Measurements from ENCODE around the gene DCDC2C. TPM values are rescaled to one million over a fixed set of nuclear protein-coding genes. Genes with fewer than 3 reads are reported as not detected.

Gene DCDC2C
- total and polyA plus RNA-seq, 2 donors (not counting 3 experiments of a cell fraction or from before 2014, with no cell fraction given), result not detected

DNA sequence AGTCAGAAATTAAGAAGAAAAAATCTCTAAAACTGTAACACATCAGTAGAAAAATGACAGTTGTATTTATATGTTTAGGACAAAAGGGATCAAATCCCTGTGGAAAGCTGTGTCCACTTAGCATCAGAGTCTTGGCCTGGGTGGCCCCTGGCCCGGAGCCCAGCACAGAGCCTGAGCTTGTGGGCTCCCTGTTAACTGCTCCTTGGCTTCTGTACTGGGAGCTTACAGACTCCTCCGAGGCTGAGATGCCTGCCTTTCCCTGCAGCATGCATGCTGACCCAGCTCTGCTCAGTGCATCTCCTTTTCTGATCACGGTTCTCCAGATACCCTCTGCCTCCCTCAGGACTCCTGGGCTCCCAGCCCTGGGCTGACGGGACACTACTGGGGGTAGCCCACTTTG is 98.1 kb downstream of the DCDC2C start:
- no peak for TF ChIP-seq GATA2 (IDR thresholded peaks at IDR 0.05; ENCODE audit: insufficient read depth, insufficient read length, low read depth, low read length)
- TF ChIP-seq FOS (IDR thresholded peaks at IDR 0.05; ENCODE audit: borderline replicate concordance, insufficient read depth, low read length), result no peak
- no peak for TF ChIP-seq POLR2A (IDR thresholded peaks at IDR 0.05; ENCODE audit: low read depth, low read length)
- TF ChIP-seq, protein P1, sequence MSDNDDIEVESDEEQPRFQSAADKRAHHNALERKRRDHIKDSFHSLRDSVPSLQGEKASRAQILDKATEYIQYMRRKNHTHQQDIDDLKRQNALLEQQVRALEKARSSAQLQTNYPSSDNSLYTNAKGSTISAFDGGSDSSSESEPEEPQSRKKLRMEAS (IDR thresholded peaks at IDR 0.05; ENCODE audit: insufficient read depth, insufficient read length), result no peak
- TF ChIP-seq EZH2 (IDR thresholded peaks at IDR 0.05; ENCODE audit: borderline replicate concordance, low read depth, low read length, severe bottlenecking), result no peak
- TF ChIP-seq MYC (IDR thresholded peaks at IDR 0.05; ENCODE audit: low read depth, low read length), result no peak
- TF ChIP-seq JUN (IDR thresholded peaks at IDR 0.05; ENCODE audit: borderline replicate concordance, insufficient read depth, insufficient read length, low read depth), result no peak
- TF ChIP-seq POLR2AphosphoS5 (IDR thresholded peaks at IDR 0.05; ENCODE audit: insufficient read depth, low read depth, low read length), result no peak
- TF ChIP-seq, protein P2, sequence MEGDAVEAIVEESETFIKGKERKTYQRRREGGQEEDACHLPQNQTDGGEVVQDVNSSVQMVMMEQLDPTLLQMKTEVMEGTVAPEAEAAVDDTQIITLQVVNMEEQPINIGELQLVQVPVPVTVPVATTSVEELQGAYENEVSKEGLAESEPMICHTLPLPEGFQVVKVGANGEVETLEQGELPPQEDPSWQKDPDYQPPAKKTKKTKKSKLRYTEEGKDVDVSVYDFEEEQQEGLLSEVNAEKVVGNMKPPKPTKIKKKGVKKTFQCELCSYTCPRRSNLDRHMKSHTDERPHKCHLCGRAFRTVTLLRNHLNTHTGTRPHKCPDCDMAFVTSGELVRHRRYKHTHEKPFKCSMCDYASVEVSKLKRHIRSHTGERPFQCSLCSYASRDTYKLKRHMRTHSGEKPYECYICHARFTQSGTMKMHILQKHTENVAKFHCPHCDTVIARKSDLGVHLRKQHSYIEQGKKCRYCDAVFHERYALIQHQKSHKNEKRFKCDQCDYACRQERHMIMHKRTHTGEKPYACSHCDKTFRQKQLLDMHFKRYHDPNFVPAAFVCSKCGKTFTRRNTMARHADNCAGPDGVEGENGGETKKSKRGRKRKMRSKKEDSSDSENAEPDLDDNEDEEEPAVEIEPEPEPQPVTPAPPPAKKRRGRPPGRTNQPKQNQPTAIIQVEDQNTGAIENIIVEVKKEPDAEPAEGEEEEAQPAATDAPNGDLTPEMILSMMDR (IDR thresholded peaks at IDR 0.05; ENCODE audit: extremely low read depth in 1 of 2, insufficient read depth in 1 of 2, low read depth in 1 of 2, low read length in 2 of 2), result no peak
- H3K4me2 ChIP-seq (ENCODE audit: insufficient read depth, low read length), result no peak overlapping the region
- intact Hi-C loops (cut with micrococcal nuclease) (no loop called here), dilution Hi-C loops (cut with MboI; ENCODE audit: extremely low pct_ligation_motif_present, low sequenced_read_pairs) (no loop called here)
- CTCF ChIA-PET, result no interaction called here
- no peak for FAIRE-seq
- no peak overlapping the region for H3K27ac ChIP-seq (ENCODE audit: insufficient read depth, low read depth, low read length)
- no peak overlapping the region for H3K4me3 ChIP-seq (replicated peaks in 1 of 3; ENCODE audit: insufficient read depth in 1 of 3, low read depth in 1 of 3, low read length in 3 of 3)
- no peaks in the 10 kb centered on the region for H3K9me1 ChIP-seq (replicated peaks; ENCODE audit: control insufficient read depth, extremely low read depth, insufficient read depth, low read length)
- H4K20me1 ChIP-seq (replicated peaks; ENCODE audit: control insufficient read depth, extremely low read depth, insufficient read depth, low read length), result no peaks in the 10 kb centered on the region
- no peak overlapping the region for H2AFZ ChIP-seq (ENCODE audit: low read depth, low read length)
- BruUV-seq (replicated peaks), result no TSS peak
- H3K9me3 ChIP-seq (replicated peaks; ENCODE audit: control insufficient read depth, insufficient read depth, low read length), result peaks cover 2% of the 10 kb centered on the region
- H3K36me3 ChIP-seq (ENCODE audit: control insufficient read depth in 2 of 2, extremely low read depth in 1 of 2, insufficient read depth in 2 of 2, low read length in 2 of 2), result no peaks in the 10 kb centered on the region
- no peak overlapping the region for H3K9ac ChIP-seq (replicated peaks; ENCODE audit: extremely low read depth, insufficient read depth, low read length)
- no peaks in the 10 kb centered on the region for H3K79me2 ChIP-seq (ENCODE audit: control insufficient read depth, insufficient read depth, low read length)
- H3K27me3 ChIP-seq (ENCODE audit: control insufficient read depth in 2 of 2, insufficient read depth in 2 of 2, low read length in 2 of 2), result no peaks in the 10 kb centered on the region
- POLR2A ChIA-PET, result no interaction called here
- DNase-seq (ENCODE audit: low read depth, low spot score), result no peak
- H3K4me1 ChIP-seq (ENCODE audit: control insufficient read depth, extremely low read depth, insufficient read depth, low read length), result no peaks in the 10 kb centered on the region
